NCI-H2196 treated with DMSO at 0.1 percent for 48 hours (cell line): ENCODE data around the gene GAK.

Source experiments
- DNase-seq: peaks from one replicate; lab custom pipeline; 2025; ENCODE audit not compliant: unreplicated experiment; lab: John Stamatoyannopoulos, UW

The GAK gene

GRCh38 chr4:964346-965025, 32.4 kb upstream of the GAK start:
- DNase-seq, result no peak

GRCh38 chr4:963276-964225, 31.4 kb upstream of the GAK start:
- DNase-seq, result no peak

GRCh38 chr4:962231-963208, 30.4 kb upstream of the GAK start:
- no peak for DNase-seq

GRCh38 chr4:961351-962230, 29.5 kb upstream of the GAK start:
- no peak for DNase-seq

- DNase-seq, result no peak
Observed at GRCh38 chr4:960636-961350, 28.7 kb upstream of the GAK start.

GRCh38 chr4:960140-960635, 28.1 kb upstream of the GAK start:
- DNase-seq, result no peak

- no peak for DNase-seq
Observed at GRCh38 chr4:959338-960139, 27.4 kb upstream of the GAK start.

- no peak for DNase-seq
Observed at GRCh38 chr4:958696-959337, 26.7 kb upstream of the GAK start.

- no peak for DNase-seq
Observed at GRCh38 chr4:958314-958665, 26.2 kb upstream of the GAK start.

- DNase-seq, result no peak
Observed at GRCh38 chr4:957581-958313, 25.6 kb upstream of the GAK start.

- DNase-seq, result no peak
Observed at GRCh38 chr4:957231-957580, 25.1 kb upstream of the GAK start.

GRCh38 chr4:956531-957230, 24.6 kb upstream of the GAK start:
- DNase-seq, result no peak

GRCh38 chr4:955931-956381, 23.8 kb upstream of the GAK start:
- no peak for DNase-seq

- DNase-seq, result no peak
Observed at GRCh38 chr4:955161-955921, 23.2 kb upstream of the GAK start.

- no peak for DNase-seq
Observed at GRCh38 chr4:954211-955020, 22.3 kb upstream of the GAK start.
